ENCODE results near the gene FBXO36. TPM values are rescaled to one million over a fixed set of nuclear protein-coding genes. Genes with fewer than 3 reads are reported as not detected.

The FBXO36 gene
- total RNA-seq, 1 experiment from 2014 or later = 1.9 TPM

DNA sequence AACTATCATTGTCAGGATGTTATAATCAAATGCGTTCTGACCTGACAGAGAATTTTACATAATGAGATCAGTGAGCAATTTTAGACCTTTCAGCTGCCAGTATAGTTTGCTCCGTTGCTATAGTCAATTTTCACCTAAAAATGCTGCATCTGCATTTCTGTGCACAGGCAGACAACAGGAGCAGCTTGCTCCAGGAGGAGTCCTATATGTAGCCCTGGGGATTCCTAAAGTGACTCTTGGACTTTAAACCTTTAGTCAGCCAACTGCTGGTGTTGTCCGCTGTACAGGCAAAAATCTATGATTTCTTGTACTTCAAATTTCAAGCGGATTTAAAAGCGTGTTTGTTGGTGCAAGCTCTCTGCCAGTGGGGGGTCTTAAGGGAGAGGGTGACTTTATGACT is 120.7 kb downstream of the FBXO36 start:
- no peak for DNase-seq (ENCODE audit: extremely low read depth, low read depth)

DNA sequence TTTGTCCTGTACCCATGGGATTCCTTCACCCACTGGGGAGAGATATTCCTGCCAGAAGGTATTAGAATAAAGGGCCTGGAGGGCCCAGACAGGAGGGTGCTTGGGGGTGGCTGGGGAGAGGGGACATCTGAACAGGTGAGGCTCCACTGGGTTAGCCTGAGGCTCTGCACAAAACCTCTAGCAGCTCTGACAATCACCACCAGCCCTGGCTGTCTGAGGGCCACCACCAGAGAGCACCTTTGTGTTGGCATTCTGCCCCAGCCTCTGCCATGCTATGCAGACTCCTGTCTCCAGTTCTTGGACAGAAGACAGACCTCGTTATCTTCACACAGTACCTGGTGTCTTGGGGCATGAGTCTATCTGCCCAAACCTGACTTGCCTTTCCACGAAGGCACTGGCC is 121.2 kb downstream of the FBXO36 start:
- DNase-seq (ENCODE audit: extremely low read depth, low read depth) = no peak

DNA sequence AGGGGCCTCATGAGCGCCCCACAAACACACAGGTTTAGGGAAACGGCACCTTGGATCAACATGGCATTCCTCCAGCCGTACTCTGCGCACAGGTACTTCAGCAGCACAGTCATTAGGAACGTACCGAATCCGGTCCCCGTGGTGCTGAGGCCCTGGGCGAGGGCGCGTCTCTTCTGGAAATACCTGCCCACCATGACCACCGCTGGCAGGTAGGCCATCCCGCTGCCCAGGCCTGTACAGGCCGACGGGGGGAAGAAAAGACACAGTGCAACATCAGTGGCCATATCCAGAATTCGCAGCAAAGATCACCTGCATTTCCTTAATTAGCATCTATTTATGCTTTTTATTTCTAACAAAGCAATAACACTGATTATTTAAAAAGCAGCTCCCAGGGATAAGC is 124.2 kb downstream of the FBXO36 start:
- no peak for DNase-seq (ENCODE audit: extremely low read depth, low read depth)

DNA sequence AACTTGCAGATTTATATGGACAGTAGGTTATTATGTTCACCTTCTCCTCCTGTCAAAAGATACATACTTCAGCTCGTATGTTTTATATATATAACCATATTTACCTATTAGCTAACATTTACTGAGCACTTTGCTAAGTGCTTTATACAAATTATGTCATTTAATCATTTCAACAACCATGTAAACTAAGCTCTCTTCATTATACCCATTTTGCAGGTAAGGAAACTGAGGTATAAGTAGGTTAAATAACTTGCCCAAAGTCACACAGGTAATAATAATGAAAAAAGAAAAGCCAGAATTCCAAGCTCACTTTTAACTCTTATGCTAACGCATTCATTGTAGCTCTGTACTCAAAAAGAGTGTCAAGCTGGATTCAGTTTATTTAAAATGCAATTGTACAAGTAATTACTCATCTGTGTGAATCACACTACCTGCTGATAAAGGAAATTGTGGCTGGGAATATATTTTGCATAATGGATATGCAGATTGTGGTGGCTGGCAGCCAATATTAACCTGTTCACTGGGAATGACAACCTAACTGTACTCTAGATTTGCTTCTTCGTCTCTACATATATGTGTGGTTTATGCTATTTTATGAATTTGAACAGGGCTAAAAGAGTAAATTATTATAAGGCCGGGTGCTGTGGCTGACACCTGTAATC is 125.8 kb downstream of the FBXO36 start:
- DNase-seq (ENCODE audit: extremely low read depth, low read depth) = no peak

DNA sequence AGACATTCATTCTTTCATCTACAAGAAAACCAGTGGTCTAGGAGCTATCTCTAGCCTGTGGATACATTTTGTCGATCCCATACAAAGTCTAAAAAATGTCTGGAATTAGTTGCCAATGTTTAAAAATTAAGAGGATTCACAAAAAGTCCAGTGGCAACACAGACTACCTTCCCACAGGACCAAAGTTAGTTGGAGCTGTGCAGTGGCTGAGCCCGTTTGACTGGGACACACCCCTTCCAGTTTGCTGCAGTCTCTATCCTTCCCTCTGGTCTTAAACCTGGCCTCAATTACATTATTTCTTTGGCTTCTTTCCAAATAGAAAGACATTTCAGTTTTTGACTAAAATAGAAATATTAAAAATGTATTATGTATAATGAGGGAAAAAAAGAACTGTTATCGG is 127.8 kb downstream of the FBXO36 start:
- DNase-seq (ENCODE audit: extremely low read depth, low read depth) = no peak

DNA sequence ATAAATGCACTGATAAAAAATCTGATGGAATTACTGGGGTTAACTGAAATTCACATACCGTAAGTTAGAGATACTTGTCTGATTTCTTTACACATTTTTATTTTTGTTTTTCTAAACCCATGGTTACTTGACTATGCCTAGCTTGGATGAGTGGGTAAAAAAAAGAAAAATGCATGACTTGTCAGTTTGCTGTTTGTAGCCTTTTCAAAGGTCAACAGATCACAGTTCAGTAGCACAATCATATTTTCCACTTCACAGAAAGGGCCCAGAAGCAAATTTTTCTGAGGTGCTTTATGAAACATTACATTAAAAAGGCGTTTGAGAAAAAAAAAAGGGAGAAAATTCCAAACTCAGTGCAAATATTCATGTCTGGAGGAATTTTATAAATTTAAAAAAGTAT is 130.0 kb downstream of the FBXO36 start:
- no peak for DNase-seq (ENCODE audit: extremely low read depth, low read depth)

DNA sequence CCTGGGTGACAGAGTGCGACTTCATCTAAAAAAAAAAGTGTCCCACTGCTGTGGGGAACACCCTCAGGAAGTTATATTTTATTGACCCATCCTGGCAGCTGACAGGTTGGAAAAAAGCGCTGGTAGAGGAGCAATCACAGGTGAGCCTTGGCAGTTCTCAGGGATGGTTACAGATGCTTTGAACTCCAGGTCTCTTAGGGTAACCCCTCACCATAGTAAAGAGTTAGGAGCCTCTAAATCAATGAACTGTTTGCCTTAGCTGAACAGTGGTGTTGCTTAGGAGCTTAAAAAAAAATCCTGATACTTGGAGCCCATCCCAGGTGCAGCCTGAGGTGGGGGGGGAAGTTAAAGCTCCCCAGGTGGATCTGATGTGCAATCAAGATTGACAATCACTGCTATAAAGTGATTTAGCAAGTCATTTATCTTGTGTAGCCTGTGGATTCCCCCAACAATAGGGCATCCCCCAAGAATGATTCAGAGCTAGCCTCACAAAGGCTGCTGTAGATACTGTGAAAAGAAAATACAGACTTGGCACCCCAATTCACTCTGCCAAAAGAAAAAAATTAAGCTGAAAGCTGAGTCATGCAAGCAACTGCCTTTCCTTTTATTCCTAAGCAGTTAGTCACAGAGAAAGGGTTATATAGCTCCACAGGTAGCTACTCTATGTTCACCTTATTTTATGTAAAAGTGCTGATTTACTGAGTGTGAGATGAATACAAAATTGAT is 131.6 kb downstream of the FBXO36 start:
- no peak for DNase-seq (ENCODE audit: extremely low read depth, low read depth)

DNA sequence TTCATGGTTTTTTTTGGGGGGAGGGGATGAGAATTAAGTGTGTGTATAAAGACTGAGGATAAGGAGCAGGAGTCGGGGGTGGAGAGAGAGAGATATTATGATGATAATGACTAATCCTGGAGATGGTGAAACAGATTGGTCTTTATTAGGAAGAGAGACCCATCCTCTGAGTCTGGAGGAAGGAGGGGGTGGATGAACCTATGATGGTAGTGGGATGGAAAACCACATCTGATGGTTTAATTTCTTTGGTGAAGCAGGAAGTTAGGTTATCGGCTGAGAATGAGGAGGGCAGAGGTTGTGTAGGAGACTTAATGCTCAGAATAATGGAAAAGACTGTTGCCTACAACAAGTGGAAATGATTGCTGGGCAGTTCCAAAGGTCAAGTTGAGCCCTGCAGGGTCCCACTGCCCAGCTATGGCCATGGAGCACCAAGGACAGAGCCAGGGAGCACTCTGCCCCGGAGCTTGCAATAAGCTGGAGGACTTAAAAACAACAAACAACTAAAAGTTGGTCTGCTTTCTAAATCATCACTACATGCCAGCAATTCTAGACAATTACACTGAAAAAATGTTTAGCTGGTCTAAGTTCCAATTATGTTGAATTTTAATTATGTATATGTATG is 138.5 kb downstream of the FBXO36 start:
- DNase-seq (ENCODE audit: extremely low read depth, low read depth) = no peak

Small RNA genes within 50 kb of the gene (small RNA-seq; reads per million reads assigned to genes)
- gene RNU6-1027P (0 reads per million in 2 experiments), gene RNU6-613P (0 reads per million in 2 experiments), gene RNU6-964P (0 reads per million in 2 experiments), gene RNY4P19 (0 to 0.23 reads per million in 2 experiments)

Other genes starting within 250 kb of the FBXO36 start
- 107 and 111 TPM in 2 replicates for gene DNER, start 207.9 kb upstream of the FBXO36 start, total RNA-seq (2014; rRNA removed; shearing (Covaris generic))
- 95.6 and 117 TPM in 2 replicates for gene TRIP12, start 494 bp upstream of the FBXO36 start, total RNA-seq (2014; rRNA removed; shearing (Covaris generic))
- gene SLC16A14, start 146.4 kb downstream of the FBXO36 start, total RNA-seq (2014; rRNA removed; shearing (Covaris generic)) = 27.6 and 28.4 TPM in 2 replicates